Measurements from ENCODE around the gene EGR4. TPM values are rescaled to one million over a fixed set of nuclear protein-coding genes. Genes with fewer than 3 reads are reported as not detected.

EGR4 gene
- total RNA-seq, 6 experiments from 2014 or later, result not detected

DNA sequence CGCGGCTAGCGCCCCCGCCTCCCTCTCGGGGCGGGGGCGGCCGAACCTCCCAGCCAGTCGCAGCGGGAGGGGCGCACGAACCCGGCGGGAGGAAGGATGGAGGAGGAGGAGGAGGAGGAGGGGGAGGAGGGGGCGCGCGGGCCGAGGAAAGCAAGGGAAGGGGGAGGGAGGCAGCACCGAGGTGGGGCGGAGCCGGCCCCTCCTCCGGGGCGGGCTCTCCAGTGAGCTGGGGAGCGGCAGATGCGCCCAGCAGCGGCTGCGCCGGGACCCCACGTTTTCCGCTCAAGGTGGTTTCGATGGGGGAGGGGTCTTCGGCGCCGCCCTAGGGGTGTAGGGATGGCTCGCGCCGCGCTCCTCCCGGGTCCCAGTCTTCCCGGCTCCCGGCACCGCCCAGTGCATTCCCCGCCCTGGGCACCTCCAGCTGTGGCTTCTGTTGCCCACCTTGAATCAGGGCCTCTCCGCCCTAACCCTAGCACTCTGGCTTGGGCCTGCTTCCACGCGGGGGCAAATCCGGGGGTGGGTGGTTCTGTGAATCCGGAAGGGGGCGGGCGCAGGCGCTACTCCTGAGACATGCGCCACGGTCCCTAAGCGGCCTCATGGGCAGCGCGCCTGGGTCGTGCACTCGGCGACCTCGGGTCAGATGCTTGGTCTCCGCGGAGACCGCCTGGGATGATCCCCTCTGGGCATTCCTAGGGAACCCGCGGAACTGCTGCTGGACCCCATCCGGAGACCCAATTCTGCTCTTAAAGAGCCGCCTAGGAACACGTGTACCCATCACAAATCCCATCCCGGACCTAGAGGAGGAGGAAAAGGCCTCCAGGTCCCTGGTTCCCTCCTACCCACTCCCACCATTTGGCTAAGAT is 8.8 kb downstream of the EGR4 start, which contains the start of gene FBXO41:
FBXO41 (minus strand) TSS at position 183 of the 863 bp plus-strand sequence. CDS start 14,848 bp downstream, outside the sequence.
- Histone ChIP-seq H3K36me3 (no peaks in the 10 kb centered on the region), H3K27ac (no peak within 1 kb of the TSS), H3K4me1 (peaks cover 0 to 3% (median 1%) of the 10 kb centered on the region in 4 donors), H3K27me3 (no peaks in the 10 kb centered on the region), H3K4me3 (peak within 1 kb of the TSS; percentile 46 to 60 (median 55)), H3K9me3 (no peaks in the 10 kb centered on the region)
- intact Hi-C loops (cut with DNase I), result no loop called here
- WGBS (ENCODE audit: insufficient coverage, low coverage, low lambda C conversion rate, missing lambda C conversion rate), result 3% methylated on average over 7 of the region's 69 CpGs
- TF ChIP-seq, protein P1, sequence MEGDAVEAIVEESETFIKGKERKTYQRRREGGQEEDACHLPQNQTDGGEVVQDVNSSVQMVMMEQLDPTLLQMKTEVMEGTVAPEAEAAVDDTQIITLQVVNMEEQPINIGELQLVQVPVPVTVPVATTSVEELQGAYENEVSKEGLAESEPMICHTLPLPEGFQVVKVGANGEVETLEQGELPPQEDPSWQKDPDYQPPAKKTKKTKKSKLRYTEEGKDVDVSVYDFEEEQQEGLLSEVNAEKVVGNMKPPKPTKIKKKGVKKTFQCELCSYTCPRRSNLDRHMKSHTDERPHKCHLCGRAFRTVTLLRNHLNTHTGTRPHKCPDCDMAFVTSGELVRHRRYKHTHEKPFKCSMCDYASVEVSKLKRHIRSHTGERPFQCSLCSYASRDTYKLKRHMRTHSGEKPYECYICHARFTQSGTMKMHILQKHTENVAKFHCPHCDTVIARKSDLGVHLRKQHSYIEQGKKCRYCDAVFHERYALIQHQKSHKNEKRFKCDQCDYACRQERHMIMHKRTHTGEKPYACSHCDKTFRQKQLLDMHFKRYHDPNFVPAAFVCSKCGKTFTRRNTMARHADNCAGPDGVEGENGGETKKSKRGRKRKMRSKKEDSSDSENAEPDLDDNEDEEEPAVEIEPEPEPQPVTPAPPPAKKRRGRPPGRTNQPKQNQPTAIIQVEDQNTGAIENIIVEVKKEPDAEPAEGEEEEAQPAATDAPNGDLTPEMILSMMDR (IDR thresholded peaks at IDR 0.05), result no peak
- no peak for TF ChIP-seq POLR2A (IDR thresholded peaks at IDR 0.05)
- DNase-seq, result peak in 1 of 3 donors; percentile 58
- ATAC-seq, result peak; percentile 72 to 82 (median 76)

DNA sequence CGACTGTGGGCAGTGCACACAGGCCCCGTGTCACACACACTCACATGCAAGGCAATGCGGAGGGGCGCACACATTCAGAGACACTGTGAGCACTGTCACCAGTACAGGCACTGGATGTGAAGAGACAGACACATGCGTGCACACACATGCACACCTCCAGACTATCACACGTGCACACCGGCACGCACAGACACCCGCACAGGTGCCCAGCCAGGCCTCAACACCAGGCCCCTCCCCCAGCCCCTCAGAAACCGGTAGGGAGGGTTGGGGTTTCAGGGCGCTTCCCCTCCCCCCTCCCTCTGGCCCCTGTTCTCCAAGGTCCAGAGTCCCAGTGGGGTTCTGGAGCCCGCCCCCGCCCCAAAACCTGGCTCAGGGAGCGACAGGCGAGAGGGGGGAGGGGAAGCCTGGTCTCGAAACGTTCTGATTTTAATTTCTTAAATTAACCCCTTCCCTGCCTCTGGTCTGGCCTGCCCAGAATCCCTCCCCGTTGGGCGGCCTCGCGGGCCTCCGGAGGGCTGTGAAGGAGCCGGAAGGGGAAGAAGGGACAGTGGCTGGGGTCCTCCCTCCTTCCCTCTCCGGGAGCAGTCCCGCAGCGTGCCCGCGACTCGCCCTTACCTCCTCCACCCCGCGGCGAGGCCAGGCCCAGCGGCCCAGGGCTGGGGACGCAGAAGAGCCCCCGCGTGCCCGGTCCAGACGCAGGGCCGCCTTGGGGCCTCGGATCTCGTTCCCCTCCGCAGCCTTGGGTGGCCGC is 9.6 kb downstream of the EGR4 start:
- intact Hi-C loops (cut with DNase I), result no loop called here
- peaks cover 0 to 3% (median 1%) of the 10 kb centered on the region in 4 donors for H3K4me1 ChIP-seq
- ATAC-seq (peak in 3 of 4 donors; percentile 9 to 22 (median 17)), DNase-seq (no peak)
- 0% methylated on average over 9 of the region's 43 CpGs for WGBS (ENCODE audit: insufficient coverage, low coverage, low lambda C conversion rate, missing lambda C conversion rate)
- no peaks in the 10 kb centered on the region for H3K36me3 ChIP-seq
- H3K9me3 ChIP-seq, result no peaks in the 10 kb centered on the region
- H3K27me3 ChIP-seq, result no peaks in the 10 kb centered on the region
- no peak overlapping the region for H3K27ac ChIP-seq
- H3K4me3 ChIP-seq, result peak overlapping the region; percentile 46 to 60 (median 55)
- no peak for TF ChIP-seq POLR2A (IDR thresholded peaks at IDR 0.05)
- TF ChIP-seq, protein P1 (IDR thresholded peaks at IDR 0.05), result no peak

DNA sequence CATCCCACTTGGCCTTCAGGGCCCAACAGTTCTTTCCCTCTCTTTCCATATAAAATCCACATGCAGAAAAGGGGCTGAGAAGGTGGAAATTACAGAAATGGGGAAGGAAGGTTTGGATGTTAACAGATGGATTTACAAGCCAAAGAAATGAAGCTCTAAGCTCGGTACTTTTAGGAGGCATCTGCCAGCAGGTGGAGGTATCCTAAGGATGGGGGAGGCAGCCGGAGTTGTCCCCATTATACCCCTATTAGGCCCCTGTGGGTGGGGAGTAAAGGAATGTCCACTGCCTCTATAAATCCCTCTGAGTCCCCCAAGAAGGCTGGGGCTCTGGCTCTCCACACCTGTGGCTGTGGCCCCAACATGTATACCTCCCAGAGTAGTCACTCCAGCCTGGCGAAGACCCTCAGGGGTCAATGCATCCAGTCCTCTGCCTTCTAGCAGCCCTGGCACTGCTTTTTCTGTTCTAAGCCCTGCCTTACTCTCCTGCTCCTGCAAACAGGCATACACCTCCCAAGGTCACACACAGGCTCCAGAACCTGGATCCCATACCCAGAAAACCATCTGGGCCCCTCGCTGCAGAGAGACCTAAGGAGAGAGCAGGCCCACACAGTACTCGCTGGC is 10.3 kb downstream of the EGR4 start:
- Histone ChIP-seq H3K4me1 (peaks cover 0 to 3% (median 1%) of the 10 kb centered on the region in 4 donors), H3K36me3 (no peaks in the 10 kb centered on the region), H3K9me3 (no peaks in the 10 kb centered on the region), H3K27ac (no peak overlapping the region), H3K4me3 (no peak overlapping the region), H3K27me3 (no peaks in the 10 kb centered on the region)
- TF ChIP-seq, protein P1 (IDR thresholded peaks at IDR 0.05), result no peak
- TF ChIP-seq POLR2A (IDR thresholded peaks at IDR 0.05), result no peak
- DNase-seq (no peak), ATAC-seq (no peak)
- 29% methylated on average over 2 of the region's 5 CpGs for WGBS (ENCODE audit: insufficient coverage, low coverage, low lambda C conversion rate, missing lambda C conversion rate)
- intact Hi-C loops (cut with DNase I), result no loop called here

DNA sequence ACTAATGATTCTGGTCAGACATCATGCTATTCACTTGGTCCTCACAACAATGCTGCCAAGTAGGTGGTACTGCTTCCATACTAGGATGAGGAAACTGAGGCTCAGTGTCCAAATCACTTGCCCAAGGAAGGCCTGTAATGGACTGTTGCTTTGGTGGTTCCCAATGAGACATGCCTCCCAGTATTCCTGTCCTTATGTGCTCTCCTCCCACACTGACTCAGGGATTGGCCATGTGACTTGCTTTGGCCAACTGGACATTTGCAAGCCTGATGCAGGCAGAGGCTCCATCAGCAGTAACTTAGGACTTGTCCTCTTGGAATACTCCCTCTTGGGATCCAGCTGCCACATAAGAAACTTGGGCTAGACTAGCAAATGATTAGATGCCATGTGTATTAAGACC is 12.1 kb downstream of the EGR4 start:
- Histone ChIP-seq H3K27me3 (no peaks in the 10 kb centered on the region), H3K9me3 (no peaks in the 10 kb centered on the region), H3K4me3 (no peak overlapping the region), H3K27ac (no peak overlapping the region), H3K36me3 (no peaks in the 10 kb centered on the region), H3K4me1 (peaks cover 0 to 3% (median 1%) of the 10 kb centered on the region in 4 donors)
- no peak for ATAC-seq
- intact Hi-C loops (cut with DNase I), result no loop called here
- no peak for DNase-seq
- TF ChIP-seq POLR2A (IDR thresholded peaks at IDR 0.05), result no peak
- TF ChIP-seq, protein P1 (IDR thresholded peaks at IDR 0.05), result no peak

Data from right lobe of liver (tissue), 6 donors.